HG03064 (cell line): ENCODE data around the gene PDE8B.
A peak's percentile ranks its signal among the peaks of the same experiment; 100 is the strongest.
"Not testable (repeated sequence)": the region's sequence is repeated elsewhere in the genome, so short reads cannot be mapped to it uniquely, and the experiment has no call there.

Experiments used
- ATAC-seq: cut with Tn5 transposase; IDR thresholded peaks from one replicate; pipeline ENCODE4 v1.9.1; 2021; ENCODE audit warnings: low read depth; ENCODE audit not compliant: unreplicated experiment

The PDE8B gene

GRCh38 chr5:77355080-77355479 is 144.6 kb downstream of the PDE8B start:
- ATAC-seq: no peak

DNA sequence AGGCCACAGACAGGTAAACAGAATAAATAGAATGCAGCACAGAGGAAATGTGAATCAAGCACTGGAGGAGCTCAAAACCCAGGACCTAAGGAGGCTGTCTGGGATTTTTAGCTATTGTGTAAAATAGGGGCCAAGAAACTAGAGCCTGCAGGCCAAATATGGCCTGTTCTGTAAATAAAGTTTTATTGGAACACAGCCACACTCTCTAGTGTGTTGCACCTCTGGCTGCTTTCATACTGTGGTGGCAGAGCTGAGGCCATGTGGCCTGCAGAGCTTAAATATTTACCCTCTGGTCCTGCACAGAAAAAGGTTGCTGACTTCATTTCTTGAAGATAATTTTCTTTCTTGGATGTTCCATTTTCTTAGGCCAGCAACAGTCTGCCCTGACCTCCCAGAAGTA is 145.3 kb downstream of the PDE8B start:
- ATAC-seq: no peak

- ATAC-seq: peak; percentile 85
Measured at GRCh38 chr5:77356740-77357139, 146.3 kb downstream of the PDE8B start.

GRCh38 chr5:77358255-77359205 is 148.1 kb downstream of the PDE8B start:
- no peak for ATAC-seq

DNA sequence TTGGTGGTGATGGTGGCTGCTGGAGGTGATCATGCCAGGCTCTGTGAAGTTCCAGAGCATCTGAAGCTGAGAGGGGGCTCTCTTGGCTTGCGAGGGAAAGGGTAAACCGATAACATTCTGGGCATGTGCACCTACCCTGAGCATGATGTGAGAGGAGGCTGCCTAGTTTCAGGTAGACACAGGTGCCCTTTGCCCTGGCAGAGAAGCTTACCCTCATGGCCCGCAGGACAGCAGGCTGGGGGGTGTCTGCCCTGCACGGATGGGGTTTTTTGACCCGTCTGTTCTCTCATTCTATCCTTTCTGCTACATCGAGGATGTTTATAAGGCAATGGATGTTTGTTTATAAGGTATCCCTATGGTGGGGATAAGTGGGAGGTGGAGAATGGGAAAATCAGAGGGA is 148.8 kb downstream of the PDE8B start:
- ATAC-seq: no peak

DNA sequence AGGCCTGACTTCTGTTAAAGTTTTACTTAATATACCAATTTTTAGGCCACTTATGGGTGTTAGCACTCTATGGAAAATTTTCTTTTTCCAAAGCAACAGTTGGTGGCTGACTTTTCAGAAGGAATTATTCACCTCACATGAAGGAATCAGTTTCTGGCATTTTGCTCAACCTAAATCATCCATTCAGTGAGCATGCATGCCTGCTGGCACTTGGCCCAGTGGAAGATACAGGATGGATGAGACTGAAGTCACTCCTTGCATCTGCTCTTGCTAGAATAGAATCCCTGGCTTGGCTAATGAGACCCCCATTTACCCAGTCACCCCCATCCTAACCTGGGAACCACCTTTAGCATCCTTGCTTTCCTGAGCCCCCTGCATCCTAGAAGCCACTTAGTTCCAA is 149.9 kb downstream of the PDE8B start:
- no peak for ATAC-seq

DNA sequence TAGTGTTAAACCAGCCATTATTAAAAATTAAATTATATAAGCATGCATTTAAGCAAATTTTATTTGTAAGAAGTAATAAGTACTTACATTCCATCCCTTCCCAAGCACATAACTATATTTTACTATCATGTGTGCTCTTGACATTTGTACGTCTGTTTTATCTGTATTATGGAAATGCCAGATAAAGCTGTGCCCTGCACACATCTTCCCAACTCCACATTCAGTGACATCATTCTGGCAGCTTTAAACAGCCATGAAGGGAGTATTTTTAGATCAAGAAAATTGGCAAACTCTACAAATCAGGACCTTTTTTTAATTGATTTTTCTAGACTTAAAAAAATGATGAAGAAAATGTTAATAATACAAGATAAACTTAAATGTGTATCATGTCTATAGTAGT is 150.5 kb downstream of the PDE8B start:
- no peak for ATAC-seq

- no peak for ATAC-seq
Measured at GRCh38 chr5:77366717-77367500, 156.4 kb downstream of the PDE8B start.

DNA sequence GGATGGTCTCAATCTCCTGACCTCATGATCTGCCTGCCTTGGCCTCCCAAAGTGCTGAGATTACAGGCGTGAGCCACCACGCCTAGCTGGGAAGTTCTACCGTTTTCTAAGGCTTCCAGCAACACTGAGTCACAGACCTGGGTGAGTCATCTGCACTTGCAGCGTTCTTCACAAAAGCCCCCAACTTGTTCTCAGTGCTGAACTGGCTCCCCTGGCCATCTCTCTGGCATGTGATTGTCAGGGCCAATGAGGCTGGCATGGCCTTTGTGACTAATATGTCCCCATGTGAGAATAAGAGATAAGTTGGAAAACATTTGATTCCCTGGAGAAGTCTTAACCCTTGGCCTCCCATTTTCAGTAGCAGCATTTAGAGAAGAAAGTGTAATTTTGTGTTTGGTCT is 157.3 kb downstream of the PDE8B start:
- ATAC-seq: no peak

DNA sequence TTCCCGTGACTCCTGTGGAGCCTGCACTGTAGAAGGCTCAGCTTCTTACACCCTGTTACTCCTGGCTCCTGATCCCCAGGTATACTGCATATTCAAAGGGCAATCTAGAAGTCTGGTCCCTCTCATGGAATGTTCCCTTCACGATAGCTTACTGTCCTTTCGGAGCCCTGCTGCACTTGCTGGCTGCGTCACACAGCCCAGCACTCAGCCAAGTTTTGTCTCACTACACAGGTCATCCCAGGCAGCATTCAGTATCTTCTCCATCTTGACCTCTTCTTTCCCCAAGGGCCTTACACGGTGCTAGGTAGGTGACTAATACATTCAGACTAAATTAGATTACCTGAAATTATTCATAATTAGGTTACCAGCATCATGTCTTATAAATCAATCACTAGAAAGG is 157.9 kb downstream of the PDE8B start:
- no peak for ATAC-seq

GRCh38 chr5:77369566-77369965 is 159.1 kb downstream of the PDE8B start:
- no peak for ATAC-seq

GRCh38 chr5:77374686-77375085 is 164.2 kb downstream of the PDE8B start:
- ATAC-seq: no peak

GRCh38 chr5:77376609-77377300 is 166.3 kb downstream of the PDE8B start:
- no peak for ATAC-seq

DNA sequence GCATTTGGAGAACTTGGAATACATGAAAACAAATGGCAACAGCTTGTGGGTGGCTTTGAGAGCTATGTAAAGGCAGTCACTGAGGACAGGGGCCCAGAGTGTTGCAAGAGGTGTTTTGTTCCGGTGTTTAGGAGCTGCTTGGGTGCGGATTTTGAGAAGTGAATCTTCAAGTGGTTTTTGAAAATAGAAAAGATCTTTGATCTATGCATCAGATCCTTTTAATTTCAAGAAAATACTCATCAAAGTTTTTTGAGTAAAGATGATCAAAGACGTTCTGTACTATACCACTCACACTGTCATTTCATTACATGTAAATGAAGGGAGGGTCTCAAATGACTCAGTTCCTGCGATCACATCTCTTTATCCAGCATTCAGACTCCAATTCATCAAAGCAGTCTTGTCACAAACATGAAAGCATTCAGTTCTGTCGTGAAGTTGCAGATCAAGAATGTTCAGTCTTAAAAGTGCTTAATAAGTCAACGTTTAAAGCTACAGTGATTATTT is 169.1 kb downstream of the PDE8B start:
- peak; percentile 76 for ATAC-seq

- ATAC-seq: no peak
Measured at GRCh38 chr5:77380636-77381035, 170.2 kb downstream of the PDE8B start.

DNA sequence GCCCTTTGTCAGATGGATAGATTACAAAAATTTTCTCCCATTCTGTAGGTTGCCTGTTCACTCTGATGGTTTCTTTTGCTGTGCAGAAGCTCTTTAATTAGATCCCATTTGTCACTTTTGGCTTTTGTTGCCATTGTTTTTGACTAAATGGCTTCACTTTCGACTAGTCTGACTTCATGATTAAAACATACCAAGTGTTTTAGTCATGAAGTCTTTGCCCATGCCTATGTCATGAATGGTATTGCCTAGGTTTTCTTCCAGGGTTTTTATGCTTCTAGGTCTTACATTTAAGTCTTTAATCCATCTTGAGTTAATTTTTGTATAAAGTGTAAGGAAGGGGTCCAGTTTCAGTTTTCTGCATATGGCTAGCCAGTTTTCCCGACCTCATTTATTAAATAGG is 172.9 kb downstream of the PDE8B start:
- not testable (repeated sequence) for ATAC-seq

GRCh38 chr5:77386340-77386739 is 175.9 kb downstream of the PDE8B start:
- ATAC-seq: not testable (repeated sequence)

GRCh38 chr5:77389746-77390145 is 179.3 kb downstream of the PDE8B start:
- ATAC-seq: no peak

DNA sequence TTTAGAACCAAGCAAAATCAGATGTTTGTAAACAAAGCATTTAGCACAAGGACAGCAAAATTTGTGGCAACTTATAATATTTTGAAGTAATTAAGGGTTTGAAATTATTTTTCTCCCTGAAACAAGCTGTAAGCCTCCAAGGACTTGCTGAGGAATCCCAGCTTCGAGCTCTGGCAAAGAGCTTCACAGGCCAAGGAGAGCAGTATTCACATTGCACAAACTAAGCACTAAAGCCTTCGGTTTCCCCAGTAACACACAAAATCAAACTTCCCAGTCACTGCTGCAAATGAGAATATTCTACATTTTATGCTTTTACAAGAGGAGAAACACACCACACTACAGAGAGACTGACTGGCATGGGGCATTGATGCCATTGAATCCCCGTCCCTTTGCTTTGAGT is 179.7 kb downstream of the PDE8B start:
- ATAC-seq: no peak

DNA sequence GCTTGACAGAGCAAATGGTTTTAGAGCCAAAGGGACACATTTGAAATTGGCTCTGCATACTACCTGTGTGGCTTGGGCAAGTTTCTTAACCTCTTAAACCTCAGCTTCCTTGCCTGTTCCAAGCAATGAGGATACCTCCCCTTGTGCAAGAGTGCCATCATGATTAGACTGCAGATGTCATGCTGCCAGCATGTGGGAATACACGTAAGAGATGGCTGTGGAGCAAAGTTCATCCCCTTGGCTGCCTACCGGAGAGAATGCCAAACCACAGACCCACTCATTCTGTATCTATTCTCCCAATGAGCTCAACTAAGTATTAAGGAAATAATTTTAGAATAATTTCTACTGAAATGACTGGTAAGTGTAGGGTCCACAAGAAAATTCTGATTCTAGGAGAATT is 180.3 kb downstream of the PDE8B start:
- no peak for ATAC-seq

DNA sequence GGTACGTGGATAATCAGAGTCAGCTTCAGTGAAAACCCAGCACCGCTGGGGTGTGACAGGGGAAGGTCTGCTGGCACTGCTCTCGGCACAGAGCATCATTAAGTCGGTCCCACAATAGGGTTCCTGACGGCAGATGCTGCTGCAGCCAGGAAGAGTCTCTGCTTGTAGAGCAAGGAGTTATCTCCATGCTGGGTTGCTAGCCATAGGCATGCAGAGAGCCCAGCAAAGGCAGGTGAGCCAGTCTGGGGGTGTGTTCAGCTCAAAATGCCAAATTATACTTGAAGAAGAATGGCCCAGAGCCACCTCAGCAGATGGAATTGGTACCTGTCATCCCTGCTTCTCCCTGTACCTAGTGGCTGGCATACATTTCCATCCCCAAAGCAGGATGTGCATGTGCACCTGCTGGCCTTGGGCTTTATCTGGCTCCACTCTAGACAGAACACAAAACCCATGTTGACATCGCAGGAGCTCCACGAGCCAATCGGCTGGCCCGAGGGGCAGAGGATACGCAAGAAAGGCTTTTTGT is 180.8 kb downstream of the PDE8B start:
- no peak for ATAC-seq
